Left lung (tissue), 10 donors: ENCODE data around the gene PRKN. TPM values are rescaled to one million over a fixed set of nuclear protein-coding genes. Genes with fewer than 3 reads are reported as not detected.

Source experiments
- ATAC-seq: fragments of 200-7000 bp; cut with Tn5 transposase; one replicate; pipeline ENCODE4 v1.9.1; 2020; ENCODE audit warnings: moderate library complexity
- DNase-seq, 4 donors: peaks; one replicate each; pipeline ENCODE4 v3.0.0-alpha.2; 2013 to 2020
- H3K27ac ChIP-seq, 2 donors: fragments of 200-600 bp; sonication (generic) in 1 of 2; one replicate each; pipeline versions ENCODE4 v1.5.0 to v1.8.0; 2020 to 2021
- H3K27me3 ChIP-seq, 2 donors: fragments of 200-600 bp; sonication (generic) in 1 of 2; one replicate each; pipeline versions ENCODE4 v1.5.0 to v1.8.0; 2020 to 2021
- H3K36me3 ChIP-seq, 2 donors: fragments of 200-600 bp; sonication (generic) in 1 of 2; one replicate each; pipeline versions ENCODE4 v1.5.0 to v1.8.0; 2020 to 2021
- H3K4me1 ChIP-seq, 2 donors: fragments of 200-600 bp; one replicate each; pipeline ENCODE4 v1.8.0; 2021
- H3K4me3 ChIP-seq, 2 donors: fragments of 200-600 bp; sonication (generic) in 1 of 2; one replicate each; pipeline versions ENCODE4 v1.5.0 to v1.8.0; 2020 to 2021; ENCODE audit warnings: mild to moderate bottlenecking in 1 of 2
- H3K9me3 ChIP-seq, 2 donors: fragments of 200-600 bp; sonication (generic) in 1 of 2; one replicate each; pipeline versions ENCODE4 v1.5.0 to v1.8.0; 2020 to 2021
- intact Hi-C, 2 donors: fragments of 100-400 bp; cut with DNase I; formaldehyde crosslinking; loops; one replicate each; pipeline versions ENCODE4 v1.11.2 to v1.14.2; 2022
- polyA plus RNA-seq, 6 donors: library from polyadenylated mRNA; unstranded; fragments of 120-200 nt; gene quantifications; one replicate each; pipeline ENCODE4 v1.2.1, GENCODE V29; 2013; ENCODE audit not compliant: insufficient read length in 6 of 6
- total RNA-seq, 2 donors: library from RNA; stranded (reverse); fragmentation: NEBNext Ultra II Directional; extraction: Animal tissue kit (Norgen Biotek cat#: 25700); gene quantifications; one replicate each; pipeline ENCODE4 v1.2.1, GENCODE V29; 2021
- TF ChIP-seq, protein P1 (sequence below), 2 donors: fragments of 200-600 bp; sonication (generic) in 1 of 2; IDR thresholded peaks; one replicate each; pipeline versions ENCODE4 v1.5.0 to v1.8.0; 2021; ENCODE audit warnings: antibody characterized with exemption in 2 of 2
- donor health status: DM: no; HTN: yes; CAD: no.
- donor health status: DM: no; HTN: no; CAD: no.

Gene PRKN
- total and polyA plus RNA-seq, 8 donors = 1.9 to 4.3 (median 2.5) TPM

GRCh38 chr6:161543684-161544309 lies 1183.8 kb downstream of the PRKN start:
- Histone ChIP-seq H3K36me3 (no peaks in the 10 kb centered on the region), H3K4me1 (no peaks in the 10 kb centered on the region), H3K9me3 (no peaks in the 10 kb centered on the region), H3K4me3 (no peak overlapping the region), H3K27me3 (no peaks in the 10 kb centered on the region), H3K27ac (no peak overlapping the region)
- ATAC-seq = no peak
- TF ChIP-seq, protein P1, sequence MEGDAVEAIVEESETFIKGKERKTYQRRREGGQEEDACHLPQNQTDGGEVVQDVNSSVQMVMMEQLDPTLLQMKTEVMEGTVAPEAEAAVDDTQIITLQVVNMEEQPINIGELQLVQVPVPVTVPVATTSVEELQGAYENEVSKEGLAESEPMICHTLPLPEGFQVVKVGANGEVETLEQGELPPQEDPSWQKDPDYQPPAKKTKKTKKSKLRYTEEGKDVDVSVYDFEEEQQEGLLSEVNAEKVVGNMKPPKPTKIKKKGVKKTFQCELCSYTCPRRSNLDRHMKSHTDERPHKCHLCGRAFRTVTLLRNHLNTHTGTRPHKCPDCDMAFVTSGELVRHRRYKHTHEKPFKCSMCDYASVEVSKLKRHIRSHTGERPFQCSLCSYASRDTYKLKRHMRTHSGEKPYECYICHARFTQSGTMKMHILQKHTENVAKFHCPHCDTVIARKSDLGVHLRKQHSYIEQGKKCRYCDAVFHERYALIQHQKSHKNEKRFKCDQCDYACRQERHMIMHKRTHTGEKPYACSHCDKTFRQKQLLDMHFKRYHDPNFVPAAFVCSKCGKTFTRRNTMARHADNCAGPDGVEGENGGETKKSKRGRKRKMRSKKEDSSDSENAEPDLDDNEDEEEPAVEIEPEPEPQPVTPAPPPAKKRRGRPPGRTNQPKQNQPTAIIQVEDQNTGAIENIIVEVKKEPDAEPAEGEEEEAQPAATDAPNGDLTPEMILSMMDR (IDR thresholded peaks at IDR 0.05) = no peak
- DNase-seq = no peak
- intact Hi-C loops = no loop called here

- Histone ChIP-seq H3K27me3 (no peaks in the 10 kb centered on the region), H3K4me1 (no peaks in the 10 kb centered on the region), H3K27ac (no peak overlapping the region), H3K4me3 (no peak overlapping the region), H3K9me3 (no peaks in the 10 kb centered on the region), H3K36me3 (no peaks in the 10 kb centered on the region)
- ATAC-seq (no peak), DNase-seq (no peak)
- intact Hi-C loops = no loop called here
- TF ChIP-seq, protein P1 (IDR thresholded peaks at IDR 0.05) = no peak
Measured at GRCh38 chr6:161542346-161542980, 1185.1 kb downstream of the PRKN start.

DNA sequence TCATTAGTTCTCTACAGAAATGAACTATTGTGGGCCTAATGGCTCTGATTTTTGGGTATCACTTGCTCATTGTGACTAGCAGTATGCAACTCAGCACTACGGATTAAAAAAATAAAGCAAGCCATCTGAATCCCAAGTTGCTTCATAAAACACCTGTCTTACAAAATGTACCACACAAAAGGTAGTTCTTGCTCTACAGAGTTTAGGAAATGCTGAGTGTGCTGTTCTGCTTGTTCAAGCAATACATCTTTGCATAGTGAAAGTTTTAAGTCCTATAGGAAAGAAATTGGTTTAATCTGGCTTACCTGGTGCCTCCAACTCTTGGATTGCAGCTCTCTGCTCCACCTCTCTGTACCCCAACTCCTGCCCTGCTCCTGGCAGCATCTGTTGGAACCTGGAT lies 1187.0 kb downstream of the PRKN start:
- intact Hi-C loops = no loop called here
- no peaks in the 10 kb centered on the region for H3K4me1 ChIP-seq

GRCh38 chr6:161536224-161536630 lies 1191.3 kb downstream of the PRKN start:
- no peak overlapping the region for H3K27ac ChIP-seq
- no peak for DNase-seq
- ATAC-seq = no peak

More for the DNA sequence above, 1187.0 kb downstream of the PRKN start:
- TF ChIP-seq, protein P1 (IDR thresholded peaks at IDR 0.05) = no peak
- ATAC-seq (no peak), DNase-seq (no peak)
- Histone ChIP-seq H3K4me3 (no peak overlapping the region), H3K9me3 (no peaks in the 10 kb centered on the region), H3K27ac (no peak overlapping the region), H3K36me3 (no peaks in the 10 kb centered on the region), H3K27me3 (no peaks in the 10 kb centered on the region)

DNA sequence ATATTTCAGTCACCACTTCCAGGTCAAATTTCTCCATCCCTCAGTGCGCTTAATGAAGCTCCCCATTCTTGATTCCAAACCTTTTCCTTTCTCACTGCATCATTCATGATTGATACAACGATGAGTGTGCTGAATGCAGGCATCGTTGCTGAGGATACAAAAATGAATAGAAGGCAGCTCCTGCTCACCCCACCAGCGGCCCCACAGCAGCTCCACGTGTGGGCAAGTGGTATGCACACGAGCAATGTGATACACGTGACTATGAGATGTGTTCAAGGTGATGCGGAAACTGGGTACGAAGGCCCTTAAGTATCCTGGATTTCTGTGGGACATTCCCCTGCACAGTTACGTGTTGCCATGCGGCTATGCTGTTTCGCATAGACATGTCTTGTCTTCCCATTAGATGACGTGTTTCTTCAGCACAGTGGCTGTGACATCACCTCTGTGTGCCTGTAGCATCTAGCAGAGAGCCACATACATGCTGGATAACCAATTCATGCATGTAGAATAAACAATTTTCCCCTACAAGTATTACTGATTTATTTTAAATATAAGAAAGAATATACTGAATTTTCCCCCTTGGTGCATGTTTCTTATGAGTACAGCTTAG lies 1193.2 kb downstream of the PRKN start:
- DNase-seq (no peak), ATAC-seq (no peak)
- Histone ChIP-seq H3K9me3 (peaks cover 0 to 16% of the 10 kb centered on the region in 2 donors), H3K27me3 (no peaks in the 10 kb centered on the region), H3K36me3 (no peaks in the 10 kb centered on the region), H3K4me1 (no peaks in the 10 kb centered on the region), H3K4me3 (no peak overlapping the region), H3K27ac (no peak overlapping the region)
- TF ChIP-seq, protein P1 (IDR thresholded peaks at IDR 0.05) = no peak
- intact Hi-C loops = no loop called here

More at GRCh38 chr6:161536224-161536630, 1191.3 kb downstream of the PRKN start:
- H3K9me3 ChIP-seq = peaks cover 0 to 15% of the 10 kb centered on the region in 2 donors
- H3K27me3 ChIP-seq = no peaks in the 10 kb centered on the region
- H3K4me1 ChIP-seq = no peaks in the 10 kb centered on the region
- no peak overlapping the region for H3K4me3 ChIP-seq
- intact Hi-C loops = no loop called here
- H3K36me3 ChIP-seq = no peaks in the 10 kb centered on the region
- TF ChIP-seq, protein P1 (IDR thresholded peaks at IDR 0.05) = no peak
